ENCODE data around the gene PNLIP. TPM values are rescaled to one million over a fixed set of nuclear protein-coding genes. Genes with fewer than 3 reads are reported as not detected.

Gene PNLIP
- not detected for polyA plus RNA-seq (2013, experiment 1 of 2)
- polyA plus RNA-seq (2013, experiment 2 of 2), result not detected

- Histone ChIP-seq H3K27ac (ENCODE audit: low read depth, low read length) (no peak within 1 kb of the TSS), H3K9ac (ENCODE audit: low read depth, low read length) (no peak within 1 kb of the TSS), H3K36me3 (ENCODE audit: insufficient read depth, low read length) (no peaks in the 10 kb centered on the region), H3K9me3 (ENCODE audit: insufficient read depth, low read depth, low read length) (no peaks in the 10 kb centered on the region), H3K4me3 (ENCODE audit: low read length) (no peak within 1 kb of the TSS), H3K4me1 (ENCODE audit: insufficient read depth, low read length) (peaks cover 8% of the 10 kb centered on the region), H3K27me3 (ENCODE audit: insufficient read depth, low read length) (no peaks in the 10 kb centered on the region)
- 92% methylated on average over 8 of the region's 8 CpGs for WGBS
Measured at GRCh38 chr10:116545756-116546155, at the start of gene PNLIP. TSS of gene PNLIP (plus strand) at chr10:116545931. CDS start at chr10:116546093, 162 bp downstream.

- Histone ChIP-seq H3K9me3 (ENCODE audit: insufficient read depth, low read depth, low read length) (no peaks in the 10 kb centered on the region), H3K4me3 (ENCODE audit: low read length) (no peak overlapping the region), H3K27ac (ENCODE audit: low read depth, low read length) (no peak overlapping the region), H3K27me3 (ENCODE audit: insufficient read depth, low read length) (no peaks in the 10 kb centered on the region), H3K36me3 (ENCODE audit: insufficient read depth, low read length) (no peaks in the 10 kb centered on the region), H3K9ac (ENCODE audit: low read depth, low read length) (no peak overlapping the region), H3K4me1 (ENCODE audit: insufficient read depth, low read length) (no peaks in the 10 kb centered on the region)
- WGBS, result 84% methylated on average over 8 of the region's 8 CpGs
Measured at GRCh38 chr10:116504786-116505185, 40.9 kb upstream of the PNLIP start.

- no peaks in the 10 kb centered on the region for H3K36me3 ChIP-seq (ENCODE audit: insufficient read depth, low read length)
- H3K9me3 ChIP-seq (ENCODE audit: insufficient read depth, low read depth, low read length), result no peaks in the 10 kb centered on the region
- no peaks in the 10 kb centered on the region for H3K4me1 ChIP-seq (ENCODE audit: insufficient read depth, low read length)
- no peaks in the 10 kb centered on the region for H3K27me3 ChIP-seq (ENCODE audit: insufficient read depth, low read length)
- no peak overlapping the region for H3K4me3 ChIP-seq (ENCODE audit: low read length)
- WGBS, result 92% methylated on average over 3 of the region's 3 CpGs
- no peak overlapping the region for H3K9ac ChIP-seq (ENCODE audit: low read depth, low read length)
- no peak overlapping the region for H3K27ac ChIP-seq (ENCODE audit: low read depth, low read length)
Measured at GRCh38 chr10:116510565-116510964, 35.2 kb upstream of the PNLIP start.

GRCh38 chr10:116511365-116511764 lies 34.4 kb upstream of the PNLIP start:
- no peak overlapping the region for H3K27ac ChIP-seq (ENCODE audit: low read depth, low read length)
- no peaks in the 10 kb centered on the region for H3K4me1 ChIP-seq (ENCODE audit: insufficient read depth, low read length)
- 72% methylated on average over 3 of the region's 3 CpGs for WGBS
- no peak overlapping the region for H3K4me3 ChIP-seq (ENCODE audit: low read length)
- H3K9ac ChIP-seq (ENCODE audit: low read depth, low read length), result no peak overlapping the region
- no peaks in the 10 kb centered on the region for H3K36me3 ChIP-seq (ENCODE audit: insufficient read depth, low read length)
- H3K9me3 ChIP-seq (ENCODE audit: insufficient read depth, low read depth, low read length), result no peaks in the 10 kb centered on the region
- H3K27me3 ChIP-seq (ENCODE audit: insufficient read depth, low read length), result no peaks in the 10 kb centered on the region

GRCh38 chr10:116521424-116522290 lies 24.1 kb upstream of the PNLIP start:
- 44% methylated on average over 6 of the region's 10 CpGs for whole genome bisulfite sequencing
- Histone ChIP-seq H3K27ac (ENCODE audit: low read depth, low read length) (no peak overlapping the region), H3K27me3 (ENCODE audit: insufficient read depth, low read length) (no peaks in the 10 kb centered on the region), H3K9ac (ENCODE audit: low read depth, low read length) (no peak overlapping the region), H3K36me3 (ENCODE audit: insufficient read depth, low read length) (no peaks in the 10 kb centered on the region), H3K4me1 (ENCODE audit: insufficient read depth, low read length) (no peaks in the 10 kb centered on the region), H3K9me3 (ENCODE audit: insufficient read depth, low read depth, low read length) (no peaks in the 10 kb centered on the region), H3K4me3 (ENCODE audit: low read length) (no peak overlapping the region)

GRCh38 chr10:116522803-116523381 lies 22.8 kb upstream of the PNLIP start:
- Histone ChIP-seq H3K36me3 (ENCODE audit: insufficient read depth, low read length) (no peaks in the 10 kb centered on the region), H3K4me1 (ENCODE audit: insufficient read depth, low read length) (no peaks in the 10 kb centered on the region), H3K9ac (ENCODE audit: low read depth, low read length) (no peak overlapping the region), H3K27me3 (ENCODE audit: insufficient read depth, low read length) (no peaks in the 10 kb centered on the region), H3K4me3 (ENCODE audit: low read length) (no peak overlapping the region), H3K9me3 (ENCODE audit: insufficient read depth, low read depth, low read length) (no peaks in the 10 kb centered on the region), H3K27ac (ENCODE audit: low read depth, low read length) (no peak overlapping the region)
- 88% methylated on average over 8 of the region's 8 CpGs for WGBS

GRCh38 chr10:116524736-116525135 lies 21.0 kb upstream of the PNLIP start:
- no peaks in the 10 kb centered on the region for H3K36me3 ChIP-seq (ENCODE audit: insufficient read depth, low read length)
- H3K27ac ChIP-seq (ENCODE audit: low read depth, low read length), result no peak overlapping the region
- no peaks in the 10 kb centered on the region for H3K27me3 ChIP-seq (ENCODE audit: insufficient read depth, low read length)
- no peaks in the 10 kb centered on the region for H3K4me1 ChIP-seq (ENCODE audit: insufficient read depth, low read length)
- no peak overlapping the region for H3K9ac ChIP-seq (ENCODE audit: low read depth, low read length)
- no peak overlapping the region for H3K4me3 ChIP-seq (ENCODE audit: low read length)
- WGBS, result 87% methylated on average over 3 of the region's 3 CpGs
- no peaks in the 10 kb centered on the region for H3K9me3 ChIP-seq (ENCODE audit: insufficient read depth, low read depth, low read length)

GRCh38 chr10:116526219-116526618 lies 19.5 kb upstream of the PNLIP start:
- 95% methylated on average over 1 of the region's 3 CpGs for WGBS
- no peaks in the 10 kb centered on the region for H3K9me3 ChIP-seq (ENCODE audit: insufficient read depth, low read depth, low read length)
- H3K36me3 ChIP-seq (ENCODE audit: insufficient read depth, low read length), result no peaks in the 10 kb centered on the region
- H3K4me1 ChIP-seq (ENCODE audit: insufficient read depth, low read length), result no peaks in the 10 kb centered on the region
- no peak overlapping the region for H3K4me3 ChIP-seq (ENCODE audit: low read length)
- H3K27ac ChIP-seq (ENCODE audit: low read depth, low read length), result no peak overlapping the region
- H3K9ac ChIP-seq (ENCODE audit: low read depth, low read length), result no peak overlapping the region
- H3K27me3 ChIP-seq (ENCODE audit: insufficient read depth, low read length), result no peaks in the 10 kb centered on the region

- Histone ChIP-seq H3K4me3 (ENCODE audit: low read length) (no peak overlapping the region), H3K27me3 (ENCODE audit: insufficient read depth, low read length) (no peaks in the 10 kb centered on the region), H3K36me3 (ENCODE audit: insufficient read depth, low read length) (no peaks in the 10 kb centered on the region), H3K9ac (ENCODE audit: low read depth, low read length) (no peak overlapping the region), H3K4me1 (ENCODE audit: insufficient read depth, low read length) (no peaks in the 10 kb centered on the region; the same call in 1 of the 2 replicates), H3K9me3 (ENCODE audit: insufficient read depth, low read depth, low read length) (peaks cover 15% of the 10 kb centered on the region), H3K27ac (ENCODE audit: low read depth, low read length) (no peak overlapping the region)
- 98% methylated on average over 2 of the region's 2 CpGs for WGBS
Measured at GRCh38 chr10:116536810-116537209, 8.9 kb upstream of the PNLIP start.

GRCh38 chr10:116538456-116538855 lies 7.3 kb upstream of the PNLIP start:
- Histone ChIP-seq H3K4me3 (ENCODE audit: low read length) (no peak overlapping the region), H3K36me3 (ENCODE audit: insufficient read depth, low read length) (no peaks in the 10 kb centered on the region), H3K9ac (ENCODE audit: low read depth, low read length) (no peak overlapping the region), H3K4me1 (ENCODE audit: insufficient read depth, low read length) (peaks cover 8% of the 10 kb centered on the region), H3K9me3 (ENCODE audit: insufficient read depth, low read depth, low read length) (peaks cover 15% of the 10 kb centered on the region), H3K27ac (ENCODE audit: low read depth, low read length) (no peak overlapping the region), H3K27me3 (ENCODE audit: insufficient read depth, low read length) (no peaks in the 10 kb centered on the region)

GRCh38 chr10:116538992-116539391 lies 6.7 kb upstream of the PNLIP start:
- Histone ChIP-seq H3K9ac (ENCODE audit: low read depth, low read length) (no peak overlapping the region), H3K9me3 (ENCODE audit: insufficient read depth, low read depth, low read length) (peaks cover 15% of the 10 kb centered on the region), H3K27me3 (ENCODE audit: insufficient read depth, low read length) (no peaks in the 10 kb centered on the region), H3K4me3 (ENCODE audit: low read length) (no peak overlapping the region), H3K27ac (ENCODE audit: low read depth, low read length) (no peak overlapping the region), H3K36me3 (ENCODE audit: insufficient read depth, low read length) (no peaks in the 10 kb centered on the region), H3K4me1 (ENCODE audit: insufficient read depth, low read length) (peaks cover 8% of the 10 kb centered on the region)
